ENCODE measurements around the gene ESRRA. TPM values are rescaled to one million over a fixed set of nuclear protein-coding genes. Genes with fewer than 3 reads are reported as not detected.

ESRRA gene
- total RNA-seq, 1 donor from 2014 or later: 256 TPM

DNA sequence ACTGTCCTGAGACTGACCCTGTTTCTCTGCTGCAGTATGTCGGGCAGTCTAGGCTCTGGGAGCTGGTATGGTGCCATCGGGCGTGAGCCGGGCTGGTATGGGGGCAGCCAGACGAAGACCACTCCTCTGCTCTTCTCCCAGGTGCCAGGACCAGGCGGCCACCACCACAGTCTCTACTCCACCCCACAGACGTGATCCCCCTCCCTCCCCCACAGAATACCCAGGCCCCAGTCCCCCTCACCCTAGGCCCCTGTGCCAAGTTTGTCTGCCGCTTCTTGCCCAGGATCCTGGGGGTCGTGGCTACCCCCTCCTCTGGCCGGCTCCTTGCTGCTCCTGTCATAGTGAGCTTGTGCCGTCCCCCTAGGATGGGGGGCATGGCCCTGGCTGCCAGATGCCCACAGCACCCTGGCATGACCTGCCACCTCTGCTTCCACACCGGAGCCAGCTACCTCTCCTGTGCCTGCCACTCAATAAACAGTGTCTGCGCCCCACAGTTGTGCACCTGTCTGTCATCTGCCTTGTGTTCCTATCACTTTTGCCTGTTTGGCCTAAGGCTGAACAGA lies 16.2 kb upstream of the ESRRA start:
- intact Hi-C loops (cut with micrococcal nuclease): no loop called here
- no peak for ATAC-seq
- DNase-seq: no peak

DNA sequence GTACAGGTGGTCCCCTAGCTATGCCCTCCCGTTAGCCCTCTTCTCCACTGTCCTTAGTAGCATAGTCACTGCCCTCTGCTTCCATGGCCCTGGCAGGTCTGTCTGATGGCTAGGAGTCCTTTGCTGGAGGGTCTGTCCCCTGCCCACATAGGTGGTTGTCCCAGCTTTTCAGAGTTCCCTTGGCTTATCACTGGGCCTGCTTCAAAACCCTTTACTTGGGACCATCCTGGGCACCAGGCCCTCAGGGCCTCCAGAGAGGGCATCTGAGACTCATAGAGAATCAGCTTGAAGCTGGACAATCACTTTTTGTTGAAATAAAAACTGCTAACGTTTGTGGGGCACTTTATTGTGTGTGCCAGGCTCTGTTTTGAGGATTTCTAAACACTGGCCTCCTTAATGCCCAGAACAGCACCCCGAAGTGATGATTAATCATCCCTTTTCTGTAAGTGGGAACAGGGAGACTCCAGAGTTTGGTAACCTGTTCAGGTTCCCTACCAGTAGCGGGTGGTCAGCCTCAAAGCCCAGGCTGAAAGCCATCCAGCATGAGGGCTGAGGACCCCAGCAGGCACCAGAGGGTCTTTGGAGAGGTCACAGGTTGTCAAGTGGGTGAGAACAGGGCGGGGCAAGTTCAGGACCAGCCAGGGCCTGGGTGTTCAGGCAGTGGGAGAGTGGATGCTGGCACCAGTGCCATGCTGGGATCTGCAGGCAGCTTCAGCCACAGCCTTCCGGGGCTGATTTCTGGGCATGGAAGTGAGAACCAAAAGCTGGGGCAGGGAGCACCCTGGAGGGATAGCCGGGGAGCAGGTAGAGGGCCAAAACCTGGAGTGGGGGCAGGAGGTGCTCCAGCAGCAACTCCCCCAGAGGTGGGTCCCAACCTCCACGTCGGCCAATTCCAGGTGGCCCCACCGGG lies 14.7 kb upstream of the ESRRA start:
- ATAC-seq (no peak), DNase-seq (no peak)
- intact Hi-C loops (cut with micrococcal nuclease): no loop called here

DNA sequence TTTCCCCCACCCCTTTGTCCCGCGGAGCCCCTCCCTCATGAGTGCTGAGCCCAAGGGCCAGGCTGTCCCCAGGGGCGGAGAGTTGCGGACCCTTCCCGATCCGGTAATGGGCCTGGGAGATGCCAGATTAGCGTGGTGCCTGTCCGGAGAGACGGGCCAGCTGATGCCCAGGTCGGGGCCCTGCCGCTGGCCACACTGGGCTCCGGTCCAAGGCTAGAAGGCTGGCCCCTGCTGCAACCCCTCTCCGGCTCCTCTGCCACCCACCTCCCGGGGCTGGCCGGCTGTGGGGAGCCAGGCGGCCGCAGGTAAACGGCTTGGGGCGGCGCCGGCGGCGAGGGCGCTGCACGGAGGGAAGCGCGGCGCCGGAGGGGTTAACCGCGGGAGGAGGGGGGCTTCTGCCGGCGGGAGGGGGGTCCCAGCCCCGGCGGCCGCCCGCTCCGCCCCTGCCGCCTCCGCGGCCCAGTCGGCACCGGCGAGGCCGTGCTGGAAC lies 14.0 kb upstream of the ESRRA start, which contains the start of gene KCNK4:
Gene KCNK4 (plus strand): TSS at position 41 of the 490 bp plus-strand sequence. CDS start 1,717 bp downstream, outside the sequence.
- DNase-seq (no peak), ATAC-seq (no peak)
- intact Hi-C loops (cut with micrococcal nuclease): no loop called here

DNA sequence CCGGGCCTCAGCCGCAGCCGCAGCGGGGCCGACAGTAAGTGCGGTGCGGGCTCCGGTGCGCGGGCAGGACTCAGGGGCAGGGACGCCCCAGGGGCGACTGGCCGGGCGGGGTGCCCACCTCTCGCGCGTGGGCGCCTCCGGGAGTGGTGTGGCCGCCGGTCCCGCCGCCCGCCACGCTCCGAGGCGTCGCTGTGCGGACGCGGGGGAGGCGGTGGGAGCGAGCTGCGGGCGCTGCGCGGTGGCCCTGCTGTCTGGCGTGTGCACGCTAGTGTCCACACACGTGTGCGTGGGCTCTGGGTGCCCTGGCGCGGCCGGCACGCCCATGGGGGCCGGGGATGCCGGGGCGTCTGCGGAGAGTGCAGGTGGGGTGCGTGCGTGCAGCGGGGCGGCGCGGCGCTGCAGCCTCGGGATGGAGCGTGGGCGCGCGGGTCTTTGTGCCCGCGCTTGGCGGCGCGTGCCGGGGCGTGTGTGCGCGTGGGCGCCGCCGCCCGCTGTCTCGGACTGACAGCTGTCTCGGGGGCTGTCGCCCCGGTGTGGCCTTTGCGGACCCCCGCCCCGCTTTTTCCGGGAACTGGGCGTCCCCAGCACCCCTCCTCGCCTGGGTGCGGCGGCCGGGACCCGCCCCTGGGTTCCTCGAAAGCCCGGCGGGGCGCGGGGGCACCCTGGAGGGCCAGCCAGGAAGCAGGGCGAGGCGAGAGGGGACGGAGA lies 13.4 kb upstream of the ESRRA start:
- ATAC-seq: no peak
- intact Hi-C loops (cut with micrococcal nuclease): no loop called here
- no peak for DNase-seq

DNA sequence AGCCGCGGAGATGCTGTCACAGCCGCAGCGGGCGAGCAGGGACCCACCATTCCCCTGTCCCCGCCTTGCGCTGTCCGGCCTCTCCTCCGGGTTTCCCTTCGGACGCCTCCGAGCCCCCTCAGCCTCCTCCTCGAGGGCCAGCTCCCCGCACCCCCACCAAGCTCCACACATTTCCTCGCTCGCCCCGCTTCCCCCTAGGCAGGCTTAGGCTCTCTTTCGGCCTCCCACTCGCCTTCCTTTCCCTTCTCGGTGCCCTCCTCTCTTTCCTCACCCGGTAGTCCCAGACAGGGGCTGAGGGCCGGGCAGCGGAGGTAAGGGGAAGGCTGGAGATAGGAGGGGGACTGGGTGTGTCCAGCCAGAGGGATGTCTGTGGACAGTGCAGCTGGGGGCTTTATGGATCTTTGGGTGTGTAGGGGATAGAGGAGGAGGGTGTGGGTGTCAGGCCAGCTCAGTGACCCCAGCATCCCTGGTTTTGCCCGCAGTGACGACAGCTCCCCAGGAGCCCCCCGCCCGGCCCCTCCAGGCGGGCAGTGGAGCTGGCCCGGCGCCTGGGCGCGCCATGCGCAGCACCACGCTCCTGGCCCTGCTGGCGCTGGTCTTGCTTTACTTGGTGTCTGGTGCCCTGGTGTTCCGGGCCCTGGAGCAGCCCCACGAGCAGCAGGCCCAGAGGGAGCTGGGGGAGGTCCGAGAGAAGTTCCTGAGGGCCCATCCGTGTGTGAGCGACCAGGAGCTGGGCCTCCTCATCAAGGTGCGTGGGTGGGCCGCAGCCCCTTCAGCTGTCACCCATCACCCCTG lies 12.7 kb upstream of the ESRRA start:
- ATAC-seq (no peak), DNase-seq (no peak)
- intact Hi-C loops (cut with micrococcal nuclease): no loop called here

DNA sequence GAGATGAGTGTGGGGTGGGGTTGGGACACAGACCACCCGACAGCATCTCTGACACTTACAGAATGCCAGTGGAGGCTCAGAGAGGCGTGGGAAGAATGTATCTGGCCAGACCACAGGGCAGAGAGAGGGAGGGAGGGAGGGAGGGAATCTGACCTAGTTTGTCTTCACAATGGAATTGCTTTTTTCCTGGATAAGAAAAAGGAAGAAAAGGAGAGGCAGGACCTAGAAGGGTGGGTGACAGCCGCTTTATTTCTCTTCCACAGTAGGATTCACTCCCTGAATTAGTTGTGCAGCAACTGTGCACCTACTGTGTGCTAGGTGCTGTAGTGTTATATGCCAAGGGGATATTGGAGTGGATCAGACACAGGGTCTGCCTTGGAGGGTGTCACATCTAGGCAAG lies 10.6 kb upstream of the ESRRA start:
- intact Hi-C loops (cut with micrococcal nuclease): no loop called here
- ATAC-seq (no peak), DNase-seq (no peak)

DNA sequence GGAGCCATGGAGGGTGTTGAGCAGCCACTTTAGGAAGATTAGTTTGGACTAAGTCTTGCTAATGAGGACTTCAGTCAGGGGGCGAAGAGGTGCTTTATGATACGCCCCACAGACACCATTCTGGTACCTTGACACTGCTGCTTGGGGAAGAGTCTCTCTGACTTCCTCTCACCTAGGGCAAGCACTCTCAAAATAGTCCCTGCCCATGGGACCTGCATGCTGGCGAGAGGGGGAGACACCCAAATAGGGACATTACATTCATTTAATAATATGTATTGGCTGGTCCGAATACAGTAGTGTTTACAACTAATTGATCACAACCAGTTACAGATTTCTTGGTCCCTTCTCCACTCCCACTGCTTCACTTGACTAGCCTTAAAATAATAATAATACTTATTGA lies 9.6 kb upstream of the ESRRA start:
- intact Hi-C loops (cut with micrococcal nuclease): no loop called here
- ATAC-seq (no peak), DNase-seq (no peak)

DNA sequence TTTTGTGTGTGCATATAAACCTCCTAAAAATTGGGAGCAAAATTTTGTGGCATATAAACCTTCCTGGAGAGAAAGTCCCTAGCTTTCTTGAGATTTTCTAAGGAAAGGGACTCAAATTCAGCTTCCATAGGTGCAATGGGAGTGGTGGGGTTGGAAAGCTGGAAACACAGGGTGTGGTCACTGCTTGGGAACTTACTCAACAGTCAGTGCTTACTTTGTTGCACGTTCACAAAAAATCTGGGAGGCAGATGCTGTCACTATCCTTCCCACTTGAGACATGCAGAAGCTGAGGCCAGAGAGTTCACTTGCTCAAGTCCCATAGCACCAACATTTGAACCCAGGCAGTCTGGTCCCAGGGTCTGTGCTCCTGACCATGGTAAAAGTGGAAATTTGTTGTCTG lies 9.1 kb upstream of the ESRRA start:
- intact Hi-C loops (cut with micrococcal nuclease): no loop called here
- DNase-seq (no peak), ATAC-seq (no peak)

DNA sequence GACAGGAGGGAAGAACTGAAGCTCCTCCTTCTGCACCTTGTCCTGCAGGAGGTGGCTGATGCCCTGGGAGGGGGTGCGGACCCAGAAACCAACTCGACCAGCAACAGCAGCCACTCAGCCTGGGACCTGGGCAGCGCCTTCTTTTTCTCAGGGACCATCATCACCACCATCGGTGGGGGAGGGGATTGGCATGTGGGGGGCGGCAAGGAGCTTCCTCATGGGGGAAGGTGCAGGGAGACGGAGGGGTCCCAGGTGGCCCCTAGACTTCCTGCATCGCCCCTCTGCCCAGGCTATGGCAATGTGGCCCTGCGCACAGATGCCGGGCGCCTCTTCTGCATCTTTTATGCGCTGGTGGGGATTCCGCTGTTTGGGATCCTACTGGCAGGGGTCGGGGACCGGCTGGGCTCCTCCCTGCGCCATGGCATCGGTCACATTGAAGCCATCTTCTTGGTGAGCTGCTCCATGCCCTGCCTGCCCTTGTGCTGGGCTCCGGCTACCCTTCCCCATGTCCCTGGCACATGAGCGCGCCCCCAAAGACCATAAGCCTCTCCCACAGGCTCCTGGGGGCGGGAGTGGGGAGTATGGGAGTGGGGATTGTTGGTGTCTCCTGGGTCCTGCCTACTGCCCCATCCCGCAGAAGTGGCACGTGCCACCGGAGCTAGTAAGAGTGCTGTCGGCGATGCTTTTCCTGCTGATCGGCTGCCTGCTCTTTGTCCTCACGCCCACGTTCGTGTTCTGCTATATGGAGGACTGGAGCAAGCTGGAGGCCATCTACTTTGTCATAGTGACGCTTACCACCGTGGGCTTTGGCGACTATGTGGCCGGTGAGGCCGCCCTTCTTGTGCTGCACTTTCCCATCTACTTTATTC lies 8.3 kb upstream of the ESRRA start:
- ATAC-seq: no peak
- intact Hi-C loops (cut with micrococcal nuclease): no loop called here
- no peak for DNase-seq

DNA sequence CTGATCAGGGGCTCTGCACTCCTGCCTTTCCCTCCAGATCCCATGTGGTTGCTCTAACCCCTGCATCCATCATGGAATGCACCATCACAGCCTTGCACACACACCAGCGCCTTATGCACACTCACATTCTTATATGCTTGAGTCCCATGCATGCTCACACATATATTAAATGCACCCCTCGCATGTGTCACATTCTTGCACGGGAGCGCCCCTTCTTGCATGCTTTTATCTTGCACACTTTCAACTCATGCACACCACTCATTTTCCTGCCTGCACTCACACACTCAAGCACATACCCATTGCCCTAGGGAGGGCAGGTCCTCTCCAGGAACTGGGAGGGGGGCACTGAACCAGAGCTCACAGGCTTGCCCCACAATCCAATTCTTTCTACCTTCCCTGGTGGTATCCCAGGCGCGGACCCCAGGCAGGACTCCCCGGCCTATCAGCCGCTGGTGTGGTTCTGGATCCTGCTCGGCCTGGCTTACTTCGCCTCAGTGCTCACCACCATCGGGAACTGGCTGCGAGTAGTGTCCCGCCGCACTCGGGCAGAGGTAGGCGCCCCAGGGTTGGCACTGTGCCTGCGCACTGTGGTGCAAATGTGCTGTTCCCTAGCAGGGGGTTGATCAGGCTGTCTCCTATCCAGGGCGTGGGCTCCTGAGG lies 7.5 kb upstream of the ESRRA start:
- no peak for ATAC-seq
- intact Hi-C loops (cut with micrococcal nuclease): no loop called here
- DNase-seq: no peak

DNA sequence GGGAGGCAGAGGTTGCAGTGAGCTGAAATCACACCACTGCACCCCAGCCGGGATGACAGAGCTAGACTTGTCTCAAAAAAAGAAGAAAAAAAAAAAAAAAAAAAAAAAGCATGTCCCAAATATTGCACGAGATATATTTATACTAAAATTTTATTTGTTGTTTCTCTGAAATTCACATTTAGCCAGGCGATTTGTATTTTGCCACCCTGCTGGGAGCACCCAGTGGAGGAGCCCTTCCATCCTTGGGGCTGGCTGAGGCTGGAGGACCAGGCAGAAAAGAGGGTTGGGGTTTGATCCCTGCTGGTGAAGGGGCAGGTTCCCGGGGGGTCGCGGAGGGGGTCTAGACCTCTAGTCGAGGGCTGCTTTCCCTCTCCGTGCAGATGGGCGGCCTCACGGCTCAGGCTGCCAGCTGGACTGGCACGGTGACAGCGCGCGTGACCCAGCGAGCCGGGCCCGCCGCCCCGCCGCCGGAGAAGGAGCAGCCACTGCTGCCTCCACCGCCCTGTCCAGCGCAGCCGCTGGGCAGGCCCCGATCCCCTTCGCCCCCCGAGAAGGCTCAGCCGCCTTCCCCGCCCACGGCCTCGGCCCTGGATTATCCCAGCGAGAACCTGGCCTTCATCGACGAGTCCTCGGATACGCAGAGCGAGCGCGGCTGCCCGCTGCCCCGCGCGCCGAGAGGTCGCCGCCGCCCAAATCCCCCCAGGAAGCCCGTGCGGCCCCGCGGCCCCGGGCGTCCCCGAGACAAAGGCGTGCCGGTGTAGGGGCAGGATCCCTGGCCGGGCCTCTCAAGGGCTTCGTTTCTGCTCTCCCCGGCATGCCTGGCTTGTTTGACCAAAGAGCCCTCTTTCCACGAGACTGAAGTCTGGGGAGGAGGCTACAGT lies 6.1 kb upstream of the ESRRA start:
- intact Hi-C loops (cut with micrococcal nuclease): no loop called here
- DNase-seq: peak; percentile 87
- ATAC-seq: peak; percentile 67

DNA sequence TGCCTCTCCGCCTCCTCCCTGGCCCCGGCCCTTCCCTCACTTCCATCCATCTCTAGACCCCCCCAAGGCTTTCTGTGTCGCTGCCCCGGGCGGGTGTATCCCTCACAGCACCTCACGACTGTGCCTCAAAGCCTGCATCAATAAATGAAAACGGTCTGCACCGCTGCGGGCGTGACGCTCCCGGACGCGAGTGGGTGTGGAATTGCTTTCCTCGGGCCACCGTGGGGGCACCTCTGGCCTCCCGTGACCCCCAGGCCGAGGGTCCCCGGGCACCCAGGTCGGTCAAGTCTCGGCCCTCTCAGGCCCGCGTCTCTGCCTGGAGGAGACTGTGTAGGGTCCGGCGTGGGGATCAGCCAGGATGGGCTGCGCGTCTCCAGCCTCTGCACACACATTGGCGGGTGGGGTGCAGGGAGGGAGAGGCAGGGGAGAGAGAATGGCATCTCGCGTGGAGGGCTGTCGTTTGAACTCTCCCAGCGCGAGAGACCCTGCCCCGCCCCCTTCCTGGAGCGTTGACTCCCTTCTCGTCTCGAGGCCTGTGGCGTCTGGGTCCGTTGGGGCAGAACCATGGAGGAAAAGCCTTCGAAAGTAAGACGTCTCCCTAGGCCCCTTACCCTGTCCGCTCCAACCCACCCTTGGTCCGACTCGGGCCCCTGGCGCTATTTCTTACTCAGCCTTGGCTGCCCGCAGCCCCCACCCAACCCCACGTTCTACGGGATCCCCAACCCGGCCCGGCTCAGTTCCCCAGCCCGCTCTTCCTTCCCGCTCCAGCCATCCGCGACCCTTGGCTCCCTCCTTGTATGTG lies 5.3 kb upstream of the ESRRA start, which contains the start of gene CATSPERZ:
Gene CATSPERZ (plus strand): TSS at position 512 of the 802 bp plus-strand sequence. CDS start 53 bp downstream, at position 565.
- intact Hi-C loops (cut with micrococcal nuclease): no loop called here
- peak; percentile 38 for DNase-seq
- no peak for ATAC-seq

DNA sequence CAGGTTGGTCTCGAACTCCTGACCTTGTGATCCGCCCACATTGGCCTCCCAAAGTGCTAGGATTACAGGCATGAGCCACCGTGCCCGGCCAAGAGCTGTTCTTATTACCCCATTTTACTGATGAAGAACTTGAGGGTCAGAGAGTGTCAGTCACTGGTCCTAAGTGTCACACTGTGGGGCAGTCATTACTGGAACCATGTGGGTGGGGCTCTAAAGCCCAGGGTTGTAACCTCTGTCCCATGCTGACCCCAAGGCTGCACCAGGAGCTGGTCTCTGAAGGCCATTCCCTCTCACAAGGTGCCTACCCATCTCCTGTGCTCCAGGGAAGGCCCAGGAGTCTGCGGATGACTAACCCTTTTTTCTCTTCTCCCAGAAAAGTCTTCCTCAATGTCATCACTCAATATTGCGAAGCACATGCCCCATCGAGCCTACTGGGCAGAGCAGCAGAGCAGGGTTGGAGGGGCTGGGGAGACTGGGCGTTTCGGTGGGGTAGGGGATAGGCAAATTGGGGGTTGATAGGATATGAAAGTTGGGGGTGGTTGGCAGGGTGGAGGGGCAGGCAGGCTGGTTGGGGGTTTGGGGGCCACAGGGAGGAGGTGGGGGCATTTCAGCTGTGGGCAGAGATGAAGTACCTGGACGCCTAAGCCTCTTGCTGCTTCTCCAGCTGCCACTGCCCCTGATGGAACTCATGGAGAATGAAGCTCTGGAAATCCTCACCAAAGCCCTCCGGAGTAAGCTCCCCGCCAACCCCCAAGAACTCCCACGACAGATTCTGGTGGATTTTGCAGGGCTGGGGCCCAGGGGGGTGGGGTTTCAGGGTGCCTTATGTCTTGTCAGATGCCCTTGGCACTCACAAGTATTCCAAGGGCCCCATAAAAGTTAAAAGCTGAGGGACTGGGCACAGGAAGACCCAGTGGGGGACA lies 2.0 kb upstream of the ESRRA start:
- DNase-seq: peak; percentile 32
- intact Hi-C loops (cut with micrococcal nuclease): no loop called here
- no peak for ATAC-seq

DNA sequence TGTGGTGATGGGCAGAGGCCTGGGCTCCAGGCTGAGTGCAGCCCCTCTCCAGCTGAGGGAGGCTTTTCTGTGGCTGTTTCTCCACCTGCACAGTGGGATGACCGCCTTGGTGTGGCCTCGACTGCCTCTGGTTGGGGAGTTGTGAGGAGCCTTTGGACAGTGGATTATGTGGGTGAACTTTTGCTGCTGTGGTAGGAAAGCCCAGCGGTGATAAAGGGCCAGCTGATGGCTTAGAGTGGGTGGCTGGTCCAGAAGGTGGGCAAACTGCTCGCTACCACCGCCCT lies 1.4 kb upstream of the ESRRA start:
- intact Hi-C loops (cut with micrococcal nuclease): no loop called here
- no peak for ATAC-seq

More for the DNA sequence above, 1.4 kb upstream of the ESRRA start:
- no peak for DNase-seq
